Activated T-cell treated with anti-CD3 and anti-CD28 coated beads, Interleukin-2, amount 50 U/mL, for 4 hours (primary cell): ENCODE measurements around the gene SOAT1. TPM values are rescaled to one million over a fixed set of nuclear protein-coding genes. Genes with fewer than 3 reads are reported as not detected.
A peak's percentile ranks its signal among the peaks of the same experiment; 100 is the strongest.
"Not testable (repeated sequence)": the region's sequence is repeated elsewhere in the genome, so short reads cannot be mapped to it uniquely, and the experiment has no call there.

ENCODE experiments used
- ATAC-seq, 2 donors: fragments of 200-7000 bp; cut with Tn5 transposase; one replicate each; pipeline ENCODE4 v1.10.0; 2021
- DNase-seq: peaks from one replicate; pipeline ENCODE4 v3.0.0-alpha.2; 2020
- H3K27me3 Mint-ChIP-seq: one replicate; pipeline ENCODE4 v1.8.0; 2021; ENCODE audit warnings: low read depth, mixed read lengths
- H3K36me3 Mint-ChIP-seq: one replicate; pipeline ENCODE4 v1.8.0; 2022; ENCODE audit warnings: mixed read lengths; ENCODE audit not compliant: insufficient read depth
- H3K4me1 Mint-ChIP-seq: one replicate; pipeline ENCODE4 v1.8.0; 2021; ENCODE audit warnings: low read depth, mixed read lengths
- H3K4me3 Mint-ChIP-seq: one replicate; pipeline ENCODE4 v1.8.0; 2021; ENCODE audit warnings: mild to moderate bottlenecking, moderate library complexity, mixed read lengths
- H3K9me3 Mint-ChIP-seq: one replicate; pipeline ENCODE4 v1.8.0; 2021; ENCODE audit warnings: mixed read lengths
- total RNA-seq, 3 donors: library from RNA; stranded (reverse); gene quantifications; one replicate each; pipeline ENCODE4 v1.2.1, GENCODE V29; 2021

Gene SOAT1
- 10 to 100 TPM; 46.3 to 56.7 (median 49.0) TPM for total RNA-seq

DNA sequence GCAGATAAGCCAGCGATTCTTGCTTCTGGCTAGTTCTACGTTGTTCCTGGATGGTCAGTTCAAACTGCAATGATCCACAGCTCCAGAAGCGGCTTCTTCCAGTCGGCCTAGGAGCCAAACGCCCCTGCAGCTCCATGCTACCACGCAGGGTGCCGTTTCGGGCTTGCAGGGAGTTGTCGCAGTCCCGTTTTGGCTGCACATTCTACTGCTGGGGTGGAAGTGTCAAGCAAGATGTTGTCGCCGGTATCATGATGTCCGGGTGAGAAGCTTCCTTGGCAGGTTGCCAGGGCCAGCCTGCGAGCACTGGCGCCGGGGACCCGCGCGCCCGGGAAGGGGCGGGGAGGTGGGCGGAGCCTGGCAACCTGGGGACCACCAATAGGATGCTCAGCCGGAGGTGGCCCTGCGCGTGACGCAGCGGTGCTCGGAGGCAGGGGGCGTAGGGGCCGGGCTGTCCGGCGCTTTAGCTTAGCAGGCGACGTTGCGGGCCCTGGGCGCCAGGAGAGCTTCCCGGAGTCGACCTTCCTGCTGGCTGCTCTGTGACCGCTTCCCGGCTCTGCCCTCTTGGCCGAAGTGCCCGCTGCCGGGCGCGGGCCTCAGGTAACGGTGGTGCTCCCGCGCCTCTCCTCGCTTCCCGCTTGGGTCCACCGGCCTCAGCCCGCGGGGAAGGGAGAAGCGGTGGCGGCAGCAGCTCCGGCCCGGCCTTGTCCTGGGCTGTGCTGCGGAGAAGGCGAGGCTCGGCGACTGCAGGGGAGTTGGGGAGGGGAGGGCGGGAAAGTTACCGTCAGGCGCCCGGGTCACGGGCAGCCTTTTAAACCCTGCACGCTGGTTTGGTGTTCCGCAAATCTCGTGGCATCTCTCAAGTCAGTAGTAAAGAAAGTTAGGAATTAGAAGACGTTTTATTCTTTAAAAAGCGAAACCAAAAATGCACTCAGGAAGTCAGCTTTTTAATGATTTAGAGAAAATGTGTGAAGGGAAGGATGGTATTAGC, at the start of gene SOAT1:
Gene SOAT1 (plus strand): TSS at position 458 of the 988 bp plus-strand sequence. CDS start 8,888 bp downstream, outside the sequence.
- Mint-ChIP-seq H3K27me3 (no peaks in the 10 kb centered on the region), H3K4me1 (peaks cover 37% of the 10 kb centered on the region), H3K36me3 (no peaks in the 10 kb centered on the region), H3K9me3 (no peaks in the 10 kb centered on the region), H3K4me3 (peak within 1 kb of the TSS; percentile 90)
- peak; percentile 98 for ATAC-seq
- DNase-seq, result peak; percentile 93

GRCh38 chr1:179245426-179245825, 48.2 kb upstream of the SOAT1 start:
- DNase-seq, H3K4me1 Mint-ChIP-seq, ATAC-seq, H3K4me3 Mint-ChIP-seq, H3K27me3 Mint-ChIP-seq, H3K36me3 Mint-ChIP-seq, H3K9me3 Mint-ChIP-seq: not testable (repeated sequence)

GRCh38 chr1:179247923-179248322, 45.7 kb upstream of the SOAT1 start:
- Mint-ChIP-seq H3K4me3 (no peak overlapping the region), H3K4me1 (no peaks in the 10 kb centered on the region), H3K36me3 (no peaks in the 10 kb centered on the region), H3K9me3 (no peaks in the 10 kb centered on the region), H3K27me3 (no peaks in the 10 kb centered on the region)
- DNase-seq (no peak), ATAC-seq (no peak)

GRCh38 chr1:179251675-179252074, 41.9 kb upstream of the SOAT1 start:
- ATAC-seq (no peak), DNase-seq (no peak)
- Mint-ChIP-seq H3K36me3 (no peaks in the 10 kb centered on the region), H3K4me3 (no peak overlapping the region), H3K27me3 (no peaks in the 10 kb centered on the region), H3K9me3 (no peaks in the 10 kb centered on the region), H3K4me1 (no peaks in the 10 kb centered on the region)

- H3K9me3 Mint-ChIP-seq, result no peaks in the 10 kb centered on the region
- no peaks in the 10 kb centered on the region for H3K27me3 Mint-ChIP-seq
- no peak for ATAC-seq
- no peak for DNase-seq
- no peak overlapping the region for H3K4me3 Mint-ChIP-seq
- H3K36me3 Mint-ChIP-seq, result no peaks in the 10 kb centered on the region
- H3K4me1 Mint-ChIP-seq, result no peaks in the 10 kb centered on the region
Observed at GRCh38 chr1:179252606-179253005, 41.0 kb upstream of the SOAT1 start.

DNA sequence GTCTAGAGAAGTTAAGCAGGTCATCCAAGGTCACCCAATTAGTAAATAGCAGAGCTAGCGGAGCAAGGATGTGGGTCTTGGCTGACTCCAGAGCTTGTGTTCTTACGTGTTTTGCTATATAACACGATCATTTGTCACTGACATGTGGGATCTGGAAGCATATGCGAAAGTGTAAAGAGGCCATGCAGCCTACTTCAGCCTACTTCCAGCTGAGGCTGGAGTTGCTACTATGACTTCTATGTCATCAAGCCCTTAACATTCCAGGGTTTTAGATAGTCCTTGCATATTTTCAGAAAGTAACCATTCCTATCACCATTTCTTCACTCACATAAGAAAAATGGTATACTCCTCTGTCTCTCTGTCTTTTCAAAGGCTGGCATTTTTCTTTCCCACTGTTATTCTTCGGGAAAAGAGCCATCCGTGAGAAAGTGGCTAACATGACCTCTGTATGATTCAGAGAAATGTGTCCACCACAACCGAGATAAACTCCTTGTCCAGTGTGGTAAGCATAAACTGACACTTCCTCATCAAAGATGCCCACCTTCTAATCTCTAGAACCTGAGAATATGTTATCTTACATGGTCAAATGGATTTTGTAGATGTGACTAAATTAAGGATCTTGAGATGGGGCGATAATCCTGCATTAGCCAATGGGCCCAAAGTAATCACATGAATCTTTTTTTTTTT, 40.2 kb upstream of the SOAT1 start:
- Mint-ChIP-seq H3K4me1 (no peaks in the 10 kb centered on the region), H3K27me3 (no peaks in the 10 kb centered on the region), H3K4me3 (no peak overlapping the region), H3K36me3 (no peaks in the 10 kb centered on the region), H3K9me3 (no peaks in the 10 kb centered on the region)
- ATAC-seq (no peak), DNase-seq (no peak)

DNA sequence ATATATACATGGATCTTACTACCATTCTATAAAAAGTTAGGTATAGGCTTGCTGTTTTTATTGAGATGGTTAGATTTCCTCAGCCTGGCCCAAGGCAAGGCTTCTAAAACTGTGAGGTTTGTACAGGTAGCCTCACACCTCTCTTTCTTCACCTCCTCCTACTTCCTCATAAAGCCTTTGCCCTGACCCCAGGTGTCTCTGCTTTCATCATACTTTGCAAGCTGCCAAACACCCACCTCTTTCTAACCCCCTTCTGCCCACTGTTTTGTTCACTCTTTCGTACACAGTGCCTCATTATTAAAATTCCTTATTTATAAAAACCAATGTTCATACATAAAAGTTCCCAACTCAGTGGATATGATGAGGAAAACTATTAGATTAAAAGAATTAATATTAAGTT, 31.4 kb upstream of the SOAT1 start:
- ATAC-seq (no peak), DNase-seq (no peak)
- Mint-ChIP-seq H3K4me3 (no peak overlapping the region), H3K36me3 (no peaks in the 10 kb centered on the region), H3K27me3 (no peaks in the 10 kb centered on the region), H3K9me3 (no peaks in the 10 kb centered on the region), H3K4me1 (no peaks in the 10 kb centered on the region)

DNA sequence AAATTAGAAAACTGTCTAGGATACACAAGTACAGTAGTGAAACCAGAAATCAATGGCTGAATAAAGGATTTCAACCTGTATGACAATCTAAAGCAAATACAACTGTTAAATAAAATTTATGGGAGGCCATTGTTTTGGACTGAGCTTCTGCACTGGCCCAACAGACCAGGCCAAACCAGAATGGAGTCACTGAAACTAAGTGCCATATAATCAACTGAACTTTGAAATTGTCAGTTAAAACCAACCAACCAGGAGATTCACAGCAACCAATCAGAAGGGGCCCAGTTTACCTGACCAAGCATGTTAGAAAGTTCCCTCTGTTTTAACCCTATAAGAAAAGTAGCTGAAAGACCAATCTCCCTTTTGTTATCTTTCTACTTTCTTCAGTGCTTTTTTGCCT, 30.5 kb upstream of the SOAT1 start:
- H3K36me3 Mint-ChIP-seq, result no peaks in the 10 kb centered on the region
- H3K4me3 Mint-ChIP-seq, result no peak overlapping the region
- H3K4me1 Mint-ChIP-seq, result no peaks in the 10 kb centered on the region
- no peaks in the 10 kb centered on the region for H3K27me3 Mint-ChIP-seq
- no peak for DNase-seq
- H3K9me3 Mint-ChIP-seq, result no peaks in the 10 kb centered on the region
- ATAC-seq, result no peak

DNA sequence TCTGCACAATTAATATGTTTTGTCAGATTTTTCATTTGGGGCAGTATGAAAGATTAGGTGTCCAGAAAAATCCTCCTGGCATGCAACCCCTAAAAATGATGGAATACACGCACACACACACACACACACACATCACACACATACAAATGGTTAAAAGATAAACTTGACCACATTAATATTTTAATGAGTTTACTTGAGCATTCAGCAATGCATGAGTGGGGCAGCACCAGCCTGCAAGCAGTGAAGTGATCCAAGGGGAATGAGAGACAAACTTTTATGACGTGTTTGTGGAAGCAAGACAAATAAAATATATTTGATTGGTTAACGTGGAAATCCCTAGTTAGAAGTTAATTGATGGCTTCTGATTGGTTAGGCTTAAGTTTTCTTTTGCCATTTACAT, 29.1 kb upstream of the SOAT1 start:
- ATAC-seq, result no peak
- Mint-ChIP-seq H3K4me1 (no peaks in the 10 kb centered on the region), H3K27me3 (no peaks in the 10 kb centered on the region)

GRCh38 chr1:179269071-179269470, 24.5 kb upstream of the SOAT1 start:
- no peaks in the 10 kb centered on the region for H3K27me3 Mint-ChIP-seq
- H3K4me1 Mint-ChIP-seq, result no peaks in the 10 kb centered on the region
- no peaks in the 10 kb centered on the region for H3K36me3 Mint-ChIP-seq
- no peak for DNase-seq
- H3K9me3 Mint-ChIP-seq, result no peaks in the 10 kb centered on the region
- no peak overlapping the region for H3K4me3 Mint-ChIP-seq
- ATAC-seq, result no peak

More for the DNA sequence above, 29.1 kb upstream of the SOAT1 start:
- Mint-ChIP-seq H3K4me3 (no peak overlapping the region), H3K9me3 (no peaks in the 10 kb centered on the region), H3K36me3 (no peaks in the 10 kb centered on the region)
- DNase-seq, result no peak

- H3K4me3 Mint-ChIP-seq, DNase-seq, H3K9me3 Mint-ChIP-seq, H3K4me1 Mint-ChIP-seq, H3K36me3 Mint-ChIP-seq, ATAC-seq, H3K27me3 Mint-ChIP-seq: not testable (repeated sequence)
Observed at GRCh38 chr1:179274424-179274823, 19.2 kb upstream of the SOAT1 start.

DNA sequence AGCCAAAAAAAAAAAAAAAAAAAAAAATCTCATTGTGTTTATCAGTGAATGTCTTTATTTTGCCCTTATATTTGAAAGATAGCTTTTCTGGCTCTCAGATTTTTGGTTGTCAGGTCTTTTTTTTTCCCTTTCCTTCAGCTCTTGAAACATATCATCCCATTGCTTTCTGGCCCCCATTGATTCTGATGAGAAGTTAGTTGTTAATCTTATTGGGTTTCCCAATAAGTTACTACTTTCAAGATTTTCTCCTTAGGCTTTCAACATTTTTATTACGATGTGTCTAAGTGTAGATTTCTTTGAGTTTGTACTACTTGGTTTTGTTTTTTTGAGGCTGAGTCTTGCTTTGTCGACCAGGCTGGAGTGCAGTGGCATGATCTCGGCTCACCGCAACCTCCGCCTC, 14.7 kb upstream of the SOAT1 start:
- Mint-ChIP-seq H3K27me3 (no peaks in the 10 kb centered on the region), H3K4me1 (no peaks in the 10 kb centered on the region), H3K36me3 (no peaks in the 10 kb centered on the region), H3K9me3 (peaks cover 9% of the 10 kb centered on the region), H3K4me3 (no peak overlapping the region)
- DNase-seq, result no peak
- no peak for ATAC-seq

DNA sequence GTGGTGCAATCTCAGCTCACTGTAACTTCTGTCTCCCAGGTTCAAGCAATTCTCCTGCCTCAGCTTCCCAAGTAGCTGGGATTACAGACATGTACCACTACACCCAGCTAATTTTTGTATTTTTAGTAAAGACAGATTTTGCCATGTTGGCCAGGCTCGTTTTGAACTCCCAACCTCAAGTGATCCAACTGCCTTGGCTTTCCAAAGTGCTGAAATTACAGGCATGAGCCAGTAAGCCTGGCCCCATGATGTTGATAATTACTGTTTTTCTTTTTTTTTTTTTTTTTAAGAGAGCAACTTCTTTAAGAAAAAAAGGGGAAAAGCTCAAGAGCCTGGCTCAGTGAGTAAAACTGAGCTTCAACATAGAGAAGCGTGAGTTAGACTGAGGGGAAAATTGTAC, 9.6 kb upstream of the SOAT1 start:
- H3K27me3 Mint-ChIP-seq, result no peaks in the 10 kb centered on the region
- no peaks in the 10 kb centered on the region for H3K4me1 Mint-ChIP-seq
- DNase-seq (no peak), ATAC-seq (no peak)
- no peaks in the 10 kb centered on the region for H3K36me3 Mint-ChIP-seq
- no peak overlapping the region for H3K4me3 Mint-ChIP-seq
- peaks cover 7% of the 10 kb centered on the region for H3K9me3 Mint-ChIP-seq

GRCh38 chr1:179287946-179288345, 5.7 kb upstream of the SOAT1 start:
- H3K4me1 Mint-ChIP-seq, result no peaks in the 10 kb centered on the region
- H3K4me3 Mint-ChIP-seq, result no peak overlapping the region
- ATAC-seq (no peak), DNase-seq (no peak)
- H3K36me3 Mint-ChIP-seq, result no peaks in the 10 kb centered on the region
- H3K27me3 Mint-ChIP-seq, result no peaks in the 10 kb centered on the region
- no peaks in the 10 kb centered on the region for H3K9me3 Mint-ChIP-seq

- Mint-ChIP-seq H3K9me3 (no peaks in the 10 kb centered on the region), H3K4me3 (no peak overlapping the region), H3K36me3 (no peaks in the 10 kb centered on the region), H3K27me3 (no peaks in the 10 kb centered on the region), H3K4me1 (peaks cover 4% of the 10 kb centered on the region)
- ATAC-seq (no peak), DNase-seq (no peak)
Observed at GRCh38 chr1:179288977-179289376, 4.6 kb upstream of the SOAT1 start.
